Trophoblast cell (in vitro differentiated cells and primary cell): Measurements from ENCODE around the gene ACOX1.

Experiments used
- DNase-seq, 2 donors: peaks; one replicate each; pipeline ENCODE4 v3.0.0-alpha.2; 2016
- H2AFZ ChIP-seq: 2 replicates; pipeline ENCODE4 v1.6.1; 2013; ENCODE audit warnings: low read length, moderate library complexity, mild to moderate bottlenecking; ENCODE audit not compliant: insufficient read depth, poor library complexity
- H2AK5ac ChIP-seq: 2 replicates; pipeline ENCODE4 v1.6.1; 2013; ENCODE audit warnings: mild to moderate bottlenecking, low read length
- H2BK120ac ChIP-seq: 2 replicates; pipeline ENCODE4 v1.6.1; 2013; ENCODE audit warnings: low read length, mild to moderate bottlenecking, moderate library complexity; ENCODE audit not compliant: insufficient read depth, poor library complexity
- H2BK12ac ChIP-seq: 2 replicates; pipeline ENCODE4 v1.6.1; 2013; ENCODE audit warnings: mild to moderate bottlenecking, low read length, moderate library complexity
- H2BK5ac ChIP-seq: 2 replicates; pipeline ENCODE4 v1.6.1; 2013; ENCODE audit warnings: low read length, low read depth, moderate library complexity, mild to moderate bottlenecking; ENCODE audit not compliant: poor library complexity
- H3K14ac ChIP-seq: 2 replicates; pipeline ENCODE4 v1.6.1; 2013; ENCODE audit warnings: mild to moderate bottlenecking, low read length
- H3K18ac ChIP-seq: 2 replicates; pipeline ENCODE4 v1.6.1; 2013; ENCODE audit warnings: mild to moderate bottlenecking, low read length
- H3K23ac ChIP-seq: 2 replicates; pipeline ENCODE4 v1.6.1; 2013; ENCODE audit warnings: low read length
- H3K27ac ChIP-seq: 2 replicates; pipeline ENCODE4 v1.5.1; 2013; ENCODE audit warnings: low read depth, mild to moderate bottlenecking, inconsistent platforms, low read length, moderate library complexity
- H3K27me3 ChIP-seq: 2 replicates; pipeline ENCODE4 v1.6.1; 2013; ENCODE audit warnings: inconsistent platforms, mild to moderate bottlenecking, low read length, moderate library complexity; ENCODE audit not compliant: insufficient read depth
- H3K36me3 ChIP-seq, 2 experiments: 1 replicate in 1 of 2; 2 replicates in 1 of 2; pipeline ENCODE4 v1.6.1; 2013; ENCODE audit warnings: low read length in 2 of 2, mild to moderate bottlenecking in 2 of 2, moderate library complexity in 1 of 2; ENCODE audit not compliant: insufficient read depth in 2 of 2, control insufficient read depth in 1 of 2
- H3K4ac ChIP-seq: 2 replicates; pipeline ENCODE4 v1.6.1; 2013; ENCODE audit warnings: low read depth, mild to moderate bottlenecking, low read length, moderate library complexity
- H3K4me1 ChIP-seq, 2 experiments: 1 replicate in 1 of 2; 2 replicates in 1 of 2; pipeline ENCODE4 v1.6.1; 2013; ENCODE audit warnings: low read length in 2 of 2, mild to moderate bottlenecking in 2 of 2, moderate library complexity in 1 of 2; ENCODE audit not compliant: insufficient read depth in 2 of 2, control insufficient read depth in 1 of 2
- H3K4me2 ChIP-seq: 2 replicates; pipeline ENCODE4 v1.6.1; 2013; ENCODE audit warnings: inconsistent platforms, mild to moderate bottlenecking, low read length, moderate library complexity
- H3K4me3 ChIP-seq: 2 replicates; pipeline ENCODE4 v1.5.1; 2013; ENCODE audit warnings: mild to moderate bottlenecking, low read depth, low read length, inconsistent platforms
- H3K79me1 ChIP-seq: one replicate; pipeline ENCODE4 v1.6.1; 2013; ENCODE audit warnings: low read length
- H3K79me2 ChIP-seq: 2 replicates; pipeline ENCODE4 v1.6.1; 2013; ENCODE audit warnings: low read length, mild to moderate bottlenecking; ENCODE audit not compliant: control insufficient read depth, insufficient read depth, poor library complexity
- H3K9ac ChIP-seq: 2 replicates; pipeline ENCODE4 v1.6.1; 2013; ENCODE audit warnings: mild to moderate bottlenecking, low read length
- H3K9me3 ChIP-seq: 2 replicates; pipeline ENCODE4 v1.6.1; 2013; ENCODE audit warnings: low read depth, mild to moderate bottlenecking, control low read depth, inconsistent platforms, low read length; ENCODE audit not compliant: insufficient read depth
- H4K12ac ChIP-seq: 2 replicates; pipeline ENCODE4 v1.6.1; 2013; ENCODE audit warnings: low read depth, mild to moderate bottlenecking, low read length, moderate library complexity
- H4K8ac ChIP-seq: 2 replicates; pipeline ENCODE4 v1.6.1; 2013; ENCODE audit warnings: low read depth, mild to moderate bottlenecking, low read length, moderate library complexity
- H4K91ac ChIP-seq: one replicate; pipeline ENCODE4 v1.6.1; 2013; ENCODE audit warnings: low read depth, mild to moderate bottlenecking, low read length, moderate library complexity
- WGBS: extraction: QIAGEN DNeasy Blood & Tissue Kit; methylation state at CpG from one replicate; pipeline ENCODE4 v1.1.7; 2013; ENCODE audit warnings: missing lambda C conversion rate; ENCODE audit not compliant: insufficient read length, insufficient coverage; ENCODE audit errors: extremely low coverage; 5-methylcytosine and 5-hydroxymethylcytosine counted together

Gene ACOX1

DNA sequence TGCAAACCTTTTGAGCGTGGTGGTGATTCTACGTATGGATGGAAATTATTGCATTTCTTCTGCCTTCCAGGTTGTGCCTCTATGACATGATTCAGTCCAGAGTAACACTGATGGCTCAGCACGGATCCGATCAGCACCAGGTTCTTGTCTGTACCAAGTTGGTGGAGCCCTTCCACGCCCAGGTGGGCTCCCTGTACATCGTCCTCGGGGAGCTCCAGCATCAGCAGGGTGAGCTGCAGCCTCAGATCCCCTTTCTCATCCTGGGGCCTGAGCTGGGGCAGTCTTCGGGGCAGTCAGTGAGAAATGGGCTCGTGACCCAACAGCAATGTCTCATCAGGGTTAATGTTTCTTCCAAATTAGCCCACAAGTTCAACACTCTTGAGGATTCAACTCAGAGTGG is 12.4 kb upstream of the ACOX1 start:
- H4K12ac ChIP-seq: no peak overlapping the region
- no peak overlapping the region for H2BK5ac ChIP-seq
- no peaks in the 10 kb centered on the region for H3K79me2 ChIP-seq
- peaks cover 3% of the 10 kb centered on the region for H3K9me3 ChIP-seq
- no peak overlapping the region for H2BK120ac ChIP-seq
- no peak for DNase-seq
- no peak overlapping the region for H2BK12ac ChIP-seq
- no peak overlapping the region for H3K4me2 ChIP-seq
- H3K4me1 ChIP-seq: no peaks in the 10 kb centered on the region
- H3K27ac ChIP-seq: no peak overlapping the region
- H3K23ac ChIP-seq: no peak overlapping the region
- H3K18ac ChIP-seq: no peak overlapping the region
- H2AK5ac ChIP-seq: no peak overlapping the region
- H3K14ac ChIP-seq: no peak overlapping the region
- no peak overlapping the region for H4K91ac ChIP-seq
- no peak overlapping the region for H3K4ac ChIP-seq
- H4K8ac ChIP-seq: no peak overlapping the region
- H3K4me3 ChIP-seq: peak overlapping the region; percentile 20
- H3K9ac ChIP-seq: no peak overlapping the region
- H3K27me3 ChIP-seq: no peaks in the 10 kb centered on the region
- WGBS: no CpG with 5 or more reads among the region's 9 CpGs
- peaks cover 14 to 17% of the 10 kb centered on the region in 2 experiments for H3K36me3 ChIP-seq
- no peak overlapping the region for H2AFZ ChIP-seq
- no peaks in the 10 kb centered on the region for H3K79me1 ChIP-seq

DNA sequence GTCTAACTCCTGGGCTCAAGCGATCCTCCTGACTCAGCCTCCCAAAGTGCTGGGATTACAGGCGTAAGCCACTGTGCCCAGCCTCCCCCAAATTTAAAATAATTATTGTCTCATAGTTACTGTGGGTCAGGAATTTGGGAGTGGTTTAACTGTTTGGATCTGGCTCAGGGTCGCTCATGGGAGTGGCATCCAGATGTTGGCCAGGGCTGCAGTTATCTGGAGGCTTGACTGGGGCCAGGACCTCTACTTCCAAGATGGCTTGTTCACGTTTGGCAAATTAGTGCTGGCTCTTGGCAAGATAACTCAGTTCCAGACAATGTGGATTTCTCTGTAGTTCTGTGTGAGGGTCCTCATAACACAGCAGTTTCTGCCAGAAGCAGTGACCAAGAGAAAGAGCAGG is 8.1 kb upstream of the ACOX1 start:
- Histone ChIP-seq H2AK5ac (no peak overlapping the region), H4K91ac (no peak overlapping the region), H3K36me3 (peaks cover 7 to 11% of the 10 kb centered on the region in 2 experiments), H3K27ac (no peak overlapping the region), H3K18ac (no peak overlapping the region), H4K12ac (no peak overlapping the region), H3K9ac (no peak overlapping the region), H3K79me2 (no peaks in the 10 kb centered on the region), H3K4me2 (no peak overlapping the region), H3K4me3 (no peak overlapping the region), H3K79me1 (peaks cover 2% of the 10 kb centered on the region), H3K14ac (no peak overlapping the region), H4K8ac (no peak overlapping the region), H3K23ac (no peak overlapping the region), H3K4me1 (peaks cover 7 to 13% of the 10 kb centered on the region in 2 experiments), H3K27me3 (no peaks in the 10 kb centered on the region), H2AFZ (no peak overlapping the region), H3K4ac (no peak overlapping the region), H2BK12ac (no peak overlapping the region), H2BK120ac (no peak overlapping the region), H3K9me3 (peaks cover 3% of the 10 kb centered on the region), H2BK5ac (no peak overlapping the region)
- DNase-seq: no peak
- no CpG with 5 or more reads among the region's 4 CpGs for WGBS

- Histone ChIP-seq H3K4me1 (peaks cover 13 to 20% of the 10 kb centered on the region in 2 experiments), H2BK5ac (no peak overlapping the region), H3K27me3 (no peaks in the 10 kb centered on the region), H4K12ac (no peak overlapping the region), H2BK120ac (no peak overlapping the region), H3K4ac (no peak overlapping the region), H3K18ac (no peak overlapping the region), H3K4me2 (no peak overlapping the region), H3K27ac (no peak overlapping the region), H3K14ac (no peak overlapping the region), H4K91ac (no peak overlapping the region), H2AFZ (no peak overlapping the region), H3K79me1 (peaks cover 12% of the 10 kb centered on the region), H2AK5ac (no peak overlapping the region), H3K36me3 (peaks cover 0 to 6% of the 10 kb centered on the region in 2 experiments), H3K9ac (no peak overlapping the region), H4K8ac (no peak overlapping the region), H3K4me3 (no peak overlapping the region), H3K9me3 (no peaks in the 10 kb centered on the region), H3K23ac (no peak overlapping the region), H2BK12ac (no peak overlapping the region), H3K79me2 (peaks cover 3% of the 10 kb centered on the region)
- peak; percentile 75 to 94 for DNase-seq
- WGBS: no CpG with 5 or more reads among the region's 4 CpGs
Observed at GRCh38 chr17:75985986-75986385, 7.0 kb upstream of the ACOX1 start.

- WGBS: no CpG with 5 or more reads among the region's 6 CpGs
- no peak overlapping the region for H3K4me3 ChIP-seq
- no peak overlapping the region for H2AFZ ChIP-seq
- peak overlapping the region; percentile 78 for H2BK120ac ChIP-seq
- no peaks in the 10 kb centered on the region for H3K9me3 ChIP-seq
- H4K91ac ChIP-seq: peak overlapping the region; percentile 78
- no peaks in the 10 kb centered on the region for H3K36me3 ChIP-seq
- H2AK5ac ChIP-seq: no peak overlapping the region
- no peak overlapping the region for H4K12ac ChIP-seq
- H2BK5ac ChIP-seq: peak overlapping the region; percentile 81
- H3K23ac ChIP-seq: no peak overlapping the region
- peaks cover 22 to 28% of the 10 kb centered on the region in 2 experiments for H3K4me1 ChIP-seq
- H3K79me2 ChIP-seq: peaks cover 16% of the 10 kb centered on the region
- H3K14ac ChIP-seq: peak overlapping the region; percentile 58
- H4K8ac ChIP-seq: no peak overlapping the region
- peak overlapping the region; percentile 74 for H2BK12ac ChIP-seq
- peak overlapping the region; percentile 87 for H3K27ac ChIP-seq
- H3K4ac ChIP-seq: no peak overlapping the region
- no peak overlapping the region for H3K18ac ChIP-seq
- peaks cover 28% of the 10 kb centered on the region for H3K79me1 ChIP-seq
- no peak overlapping the region for H3K9ac ChIP-seq
- DNase-seq: peak; percentile 86 to 87
- H3K4me2 ChIP-seq: peak overlapping the region; percentile 38
- H3K27me3 ChIP-seq: no peaks in the 10 kb centered on the region
Observed at GRCh38 chr17:75983501-75984181, 4.7 kb upstream of the ACOX1 start.
